T-helper 2 cell treated with Interferon-gamma antibody and Interleukin-4, amounts not matched to agents 100 ng/mL and 5 ng/mL, for 36 hours (primary cell): Measurements from ENCODE around the gene PCNX3. TPM values are rescaled to one million over a fixed set of nuclear protein-coding genes. Genes with fewer than 3 reads are reported as not detected.

ENCODE experiments used
- intact Hi-C: fragments of 100-400 bp; cut with micrococcal nuclease; formaldehyde crosslinking; loops from one replicate; pipeline ENCODE4 v1.15.1; 2023
- total RNA-seq: library from RNA; stranded (reverse); gene quantifications from 2 replicates; pipeline ENCODE4 v1.2.3, GENCODE V29; 2022

The PCNX3 gene
- total RNA-seq, 1 donor from 2014 or later = 54.8 TPM

GRCh38 chr11:65596520-65596919 is 19.1 kb upstream of the PCNX3 start:
- intact Hi-C loops = no loop called here

- intact Hi-C loops = no loop called here
Observed at GRCh38 chr11:65598258-65598699, 17.3 kb upstream of the PCNX3 start.

- intact Hi-C loops = no loop called here
Observed at GRCh38 chr11:65599216-65599954, 16.2 kb upstream of the PCNX3 start.

GRCh38 chr11:65599955-65600246 is 15.7 kb upstream of the PCNX3 start:
- intact Hi-C loops = no loop called here

DNA sequence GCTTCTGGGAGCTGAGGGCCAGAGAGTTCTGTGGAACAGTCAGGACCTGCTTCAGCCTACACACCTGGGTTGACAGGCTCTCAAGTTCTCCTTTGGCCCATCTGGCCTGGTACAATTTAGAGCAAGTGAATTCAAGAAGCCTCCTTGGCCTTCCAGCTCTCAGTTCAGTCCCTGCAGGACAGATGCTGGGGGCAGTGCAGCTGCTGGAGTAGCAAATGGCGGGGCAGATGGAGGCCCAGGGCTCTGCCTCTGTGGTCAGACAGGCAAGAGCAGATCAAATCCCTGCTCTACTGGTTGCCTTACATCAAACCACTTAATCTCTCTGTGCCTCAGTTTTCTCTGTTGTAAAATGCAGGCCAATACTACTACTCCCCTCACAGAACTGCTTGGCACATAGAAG is 11.3 kb upstream of the PCNX3 start:
- intact Hi-C loops = no loop called here

- intact Hi-C loops = no loop called here
Observed at GRCh38 chr11:65606876-65607613, 8.5 kb upstream of the PCNX3 start.

DNA sequence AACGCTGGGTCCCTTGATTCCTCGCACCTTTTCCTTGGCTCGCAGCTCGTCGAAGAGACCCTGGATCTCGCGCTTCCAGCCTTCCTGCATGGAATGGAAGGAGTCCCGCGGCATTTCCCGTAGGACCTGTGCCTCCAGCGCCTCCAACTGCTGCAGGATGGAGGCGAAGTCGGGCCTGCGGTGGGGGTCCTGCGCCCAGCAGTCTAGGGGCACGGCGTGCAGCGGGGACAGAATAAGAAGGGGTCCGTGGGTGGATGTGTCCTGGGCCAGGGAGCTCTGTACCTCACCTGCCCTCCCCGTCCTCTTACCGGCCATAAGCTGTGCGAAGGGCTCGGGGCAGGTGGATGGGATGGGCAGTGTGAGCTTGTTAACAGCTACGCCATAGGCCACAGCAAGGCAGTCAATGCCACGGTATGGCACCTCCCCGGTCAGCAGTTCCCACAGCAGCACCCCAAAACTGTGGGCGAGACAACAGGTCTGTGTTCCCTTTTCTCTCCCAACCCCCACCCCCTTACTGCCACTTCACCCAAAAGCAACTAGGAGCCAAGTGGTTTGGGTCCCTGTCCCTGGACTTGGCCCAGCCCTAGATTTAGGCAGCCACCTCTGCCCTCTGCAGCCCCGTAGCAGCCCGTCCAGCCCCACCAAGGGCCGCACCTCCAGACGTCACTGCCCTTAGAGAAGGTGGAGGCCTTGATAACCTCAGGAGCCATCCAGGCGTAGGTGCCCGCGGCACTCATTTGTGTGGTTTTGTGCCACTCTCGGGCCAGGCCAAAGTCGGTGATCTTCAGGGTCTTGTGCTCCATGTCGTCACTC is 7.8 kb upstream of the PCNX3 start:
- intact Hi-C loops = no loop called here

- intact Hi-C loops = no loop called here
Observed at GRCh38 chr11:65609229-65609628, 6.3 kb upstream of the PCNX3 start.

GRCh38 chr11:65609665-65610064 is 5.9 kb upstream of the PCNX3 start:
- intact Hi-C loops = loop anchor here (10.0 kb wide), 1 partner anchor 345 kb away; the partner anchor contains the start of gene POLA2

- intact Hi-C loops = loop anchor here (10.0 kb wide), 1 partner anchor 346 kb away; the partner anchor contains the start of gene POLA2
Observed at GRCh38 chr11:65610404-65610803, 5.2 kb upstream of the PCNX3 start.

- intact Hi-C loops = loop anchor here (10.0 kb wide), 1 partner anchor 346 kb away; the partner anchor contains the start of gene POLA2
Observed at GRCh38 chr11:65611028-65611757, 4.4 kb upstream of the PCNX3 start.

- intact Hi-C loops = loop anchor here (10.0 kb wide), 1 partner anchor 347 kb away; the partner anchor contains the start of gene POLA2
Observed at GRCh38 chr11:65611758-65612603, 3.6 kb upstream of the PCNX3 start.

GRCh38 chr11:65612691-65613090 is 2.9 kb upstream of the PCNX3 start:
- intact Hi-C loops = loop anchor here (10.0 kb wide), 1 partner anchor 348 kb away; the partner anchor contains the start of gene POLA2

DNA sequence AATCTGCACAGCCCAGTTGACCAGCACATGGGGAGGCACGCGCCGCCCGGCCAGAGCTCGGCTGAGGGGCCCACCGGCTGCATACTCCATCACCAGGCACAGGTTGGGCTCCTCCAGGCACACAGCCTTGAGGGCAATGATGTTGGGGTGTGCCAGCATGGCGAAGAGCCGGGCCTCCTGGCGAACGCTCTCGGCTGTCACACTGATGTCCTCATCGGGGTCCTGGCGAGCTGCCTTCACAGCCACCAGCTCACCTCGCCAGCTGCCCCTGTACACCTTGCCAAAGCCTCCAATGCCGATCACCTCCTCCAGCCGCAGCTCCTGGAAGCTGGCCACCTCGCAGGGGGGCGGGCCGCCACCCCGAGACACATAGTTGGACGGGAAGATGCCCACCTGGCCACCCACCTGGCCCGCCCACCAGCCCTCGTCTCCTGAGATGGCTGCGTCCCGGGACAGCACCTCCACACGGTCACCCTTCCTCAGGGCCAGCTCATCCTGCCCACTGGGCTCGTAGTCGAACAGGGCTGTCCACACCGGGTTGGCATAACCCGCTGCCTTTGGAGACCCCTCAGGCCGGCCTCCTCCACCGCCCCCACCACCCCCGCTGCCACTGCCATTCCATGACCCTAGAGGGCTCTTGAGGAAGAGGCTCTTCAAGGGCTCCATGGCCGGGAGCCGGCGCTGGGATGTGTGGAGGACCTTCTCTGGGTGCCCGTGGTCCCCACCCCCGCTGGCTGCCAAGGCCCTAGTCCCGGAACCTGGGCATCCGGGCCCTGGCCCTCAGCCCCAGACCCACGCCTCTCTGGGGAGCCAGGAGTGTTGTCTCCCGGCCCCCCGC is 2.3 kb upstream of the PCNX3 start:
- intact Hi-C loops = loop anchor here (10.0 kb wide), 1 partner anchor 349 kb away; the partner anchor contains the start of gene POLA2

DNA sequence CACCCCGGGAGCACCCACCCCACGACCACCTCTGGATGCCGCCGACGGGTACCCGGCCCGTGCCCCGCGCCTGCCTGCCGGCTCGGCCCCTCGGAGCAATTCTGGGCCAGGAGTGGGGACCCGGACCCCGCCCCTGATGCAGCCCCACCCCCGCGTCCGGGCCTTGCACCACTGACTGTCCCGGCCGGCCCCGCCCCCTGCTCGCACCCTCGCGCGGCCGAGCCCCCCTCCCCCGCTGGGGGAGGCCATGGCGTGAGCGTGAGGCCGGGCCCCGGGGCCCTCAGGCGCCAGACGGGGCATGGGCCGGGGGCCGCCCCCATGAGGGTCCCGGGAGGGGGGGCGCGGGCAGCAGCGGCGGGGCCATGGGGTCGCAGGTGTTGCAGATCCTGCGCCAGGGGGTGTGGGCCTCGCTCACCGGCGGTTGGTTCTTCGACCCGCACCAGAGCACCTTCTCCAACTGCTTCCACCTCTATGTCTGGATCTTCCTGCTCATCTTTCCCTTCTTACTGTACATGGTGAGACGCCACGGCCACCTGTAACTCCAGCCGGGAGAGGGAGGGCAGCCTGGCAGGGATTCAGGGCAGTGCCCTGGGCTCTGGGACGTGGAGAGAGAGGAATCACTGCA is 486 bp downstream of the PCNX3 start:
- intact Hi-C loops = loop anchor here (1.0 to 10.0 kb wide), 10 partner anchors 22 to 866 kb away; partner anchors contain the start of genes BANF1, C11orf68, DPP3 and DRAP1

DNA sequence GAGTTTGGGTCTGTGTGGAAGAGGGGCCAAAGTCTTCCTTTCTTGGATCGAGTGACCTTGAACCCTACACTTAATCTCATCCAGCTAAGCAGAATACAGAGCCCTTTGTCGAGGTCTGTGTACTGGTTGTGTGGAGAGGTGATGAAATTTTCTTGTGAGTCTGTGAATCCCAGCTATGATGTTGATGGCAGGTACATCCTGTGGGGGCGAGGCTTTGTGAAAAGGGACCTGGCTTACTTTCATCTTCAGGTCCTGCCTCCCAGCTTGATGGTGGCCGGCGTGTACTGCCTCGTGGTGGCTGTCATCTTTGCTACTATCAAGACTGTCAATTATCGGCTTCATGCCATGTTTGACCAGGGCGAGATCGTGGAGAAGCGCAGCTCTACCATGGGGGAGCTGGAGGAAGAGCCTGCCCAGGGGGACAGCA is 1.0 kb downstream of the PCNX3 start:
- intact Hi-C loops = loop anchor here (5.0 to 10.0 kb wide), 2 partner anchors 352 to 866 kb away; partner anchors contain the start of genes DPP3 and POLA2

DNA sequence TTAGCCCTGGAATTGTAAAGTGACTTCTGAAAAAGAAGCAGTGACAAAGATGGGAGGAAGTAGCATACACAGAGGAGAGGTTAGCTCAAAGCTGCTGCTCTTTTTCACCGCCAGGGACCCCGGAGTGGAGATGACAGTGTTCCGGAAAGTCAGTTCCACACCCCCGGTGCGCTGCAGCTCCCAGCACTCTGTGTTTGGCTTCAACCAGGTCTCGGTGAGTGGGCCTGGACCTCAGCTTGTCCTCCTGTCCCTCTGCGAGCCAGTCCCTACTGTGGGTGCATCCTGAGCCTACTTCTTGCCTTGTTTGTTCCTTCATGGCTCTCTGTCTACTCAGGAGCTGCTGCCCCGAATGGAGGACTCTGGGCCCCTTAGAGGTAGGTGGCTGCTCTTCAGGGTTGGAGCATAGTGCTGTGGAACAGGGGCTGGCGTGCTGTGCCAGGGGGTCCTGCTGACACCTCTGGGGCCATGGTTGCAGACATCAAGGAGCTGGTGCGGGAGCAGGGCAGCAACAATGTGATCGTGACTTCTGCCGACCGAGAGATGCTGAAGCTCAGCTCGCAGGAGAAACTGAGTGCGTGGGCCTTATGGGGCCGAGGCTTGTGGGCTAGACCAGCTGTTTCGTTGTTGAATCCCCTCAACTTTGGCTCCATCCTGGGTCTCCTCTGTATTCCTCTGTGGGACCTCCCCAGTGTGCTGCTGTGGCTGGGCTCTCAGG is 1.7 kb downstream of the PCNX3 start:
- intact Hi-C loops = loop anchor here (5.0 to 10.0 kb wide), 2 partner anchors 352 to 865 kb away; partner anchors contain the start of genes DPP3 and POLA2
